NOMO-1 treated with dmso at 0.1 percent for 144 hours (cell line): ENCODE measurements around the gene THOC5.

ENCODE experiments used
- DNase-seq: peaks from one replicate; lab custom pipeline; 2025; ENCODE audit not compliant: unreplicated experiment; lab: John Stamatoyannopoulos, UW

The THOC5 gene

DNA sequence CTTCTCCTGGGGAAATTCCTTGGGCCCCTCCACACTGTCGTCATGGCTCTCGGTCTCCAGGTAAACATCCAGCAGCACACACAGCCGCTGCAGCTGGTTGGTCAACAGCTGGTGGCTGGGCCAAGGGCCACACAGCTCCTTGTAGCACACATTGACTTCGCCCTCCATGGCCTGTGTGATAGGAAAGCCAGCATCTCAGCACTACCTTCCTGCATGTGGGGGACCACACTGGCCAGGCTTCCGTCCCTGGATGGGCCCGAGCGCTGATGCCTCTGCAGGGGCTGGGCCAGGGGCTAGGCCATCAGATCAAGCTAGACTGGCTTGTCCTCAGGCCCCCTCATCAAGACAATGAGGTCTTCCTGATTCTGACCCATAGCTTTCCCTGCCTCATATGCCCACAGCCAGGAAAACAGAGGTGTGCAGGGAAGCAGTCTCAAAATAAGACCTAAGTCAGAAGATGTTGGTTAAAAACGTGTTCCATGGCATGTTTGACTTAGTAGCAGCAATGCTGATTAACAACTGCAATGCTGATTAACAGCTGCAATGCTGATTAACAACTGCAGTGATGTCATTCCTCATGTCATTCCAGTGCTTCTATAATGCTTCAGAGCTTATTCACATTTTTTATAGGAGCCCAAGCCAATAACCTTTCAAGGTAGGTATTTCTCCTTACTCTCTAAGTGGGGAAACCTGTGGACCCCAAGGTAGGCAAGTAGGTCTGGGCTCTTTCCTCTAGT is 42.3 kb downstream of the THOC5 start:
- DNase-seq: no peak

DNA sequence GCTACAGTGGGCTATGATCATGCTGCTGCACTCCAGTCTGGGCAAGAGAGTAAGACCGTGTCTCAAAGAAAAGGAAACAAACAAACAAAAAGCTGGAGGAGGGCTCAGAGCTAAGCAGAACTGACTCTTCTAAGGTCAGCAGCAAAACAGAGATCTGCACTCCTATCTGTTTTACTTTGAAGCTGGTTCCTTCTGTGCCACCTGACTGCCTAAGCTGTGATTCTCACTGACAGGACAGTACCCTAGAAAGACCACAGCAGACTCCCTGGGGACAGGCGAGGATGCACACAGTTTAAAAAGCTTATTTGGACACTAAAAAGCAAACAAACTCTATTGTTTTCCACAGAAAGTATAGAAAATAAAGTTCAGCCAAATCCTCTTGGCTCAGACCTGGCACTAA is 43.0 kb downstream of the THOC5 start:
- DNase-seq: no peak

DNA sequence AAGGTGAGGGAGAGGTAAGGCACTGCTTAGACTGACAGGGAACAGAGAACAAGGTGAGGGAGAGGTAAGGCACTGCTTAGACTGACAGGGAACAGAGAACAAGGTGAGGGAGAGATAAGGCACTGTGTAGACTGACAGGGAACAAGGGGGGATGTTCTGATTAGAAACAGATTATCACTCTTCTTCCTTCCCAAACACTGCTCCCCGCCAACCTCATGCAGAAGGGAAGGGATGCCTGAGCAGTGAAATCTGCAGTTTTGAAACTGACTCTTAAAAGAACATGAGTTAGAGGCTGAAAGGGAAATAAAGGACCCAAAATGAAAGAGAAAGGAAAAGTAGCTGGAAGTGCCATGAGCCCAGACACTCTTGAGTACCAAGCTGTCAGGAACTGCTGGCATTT is 43.7 kb downstream of the THOC5 start:
- DNase-seq: no peak

DNA sequence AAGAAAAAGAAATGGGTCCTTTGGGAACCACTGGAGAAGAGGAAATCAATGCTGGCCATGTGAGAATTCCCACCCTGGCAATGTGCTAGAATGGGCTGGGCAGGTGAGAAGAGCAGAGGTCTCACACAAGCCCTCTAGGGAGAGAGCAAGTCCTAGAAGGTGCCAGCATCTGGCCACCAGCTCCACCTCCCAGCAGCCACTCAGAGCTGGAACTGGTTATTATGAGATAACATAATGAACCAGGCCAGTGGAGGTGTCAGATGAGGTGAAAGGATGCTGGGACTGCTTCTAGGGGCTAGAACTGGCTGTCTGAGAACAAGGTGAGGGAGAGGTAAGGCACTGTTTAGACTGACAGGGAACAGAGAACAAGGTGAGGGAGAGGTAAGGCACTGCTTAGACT is 44.3 kb downstream of the THOC5 start:
- no peak for DNase-seq

DNA sequence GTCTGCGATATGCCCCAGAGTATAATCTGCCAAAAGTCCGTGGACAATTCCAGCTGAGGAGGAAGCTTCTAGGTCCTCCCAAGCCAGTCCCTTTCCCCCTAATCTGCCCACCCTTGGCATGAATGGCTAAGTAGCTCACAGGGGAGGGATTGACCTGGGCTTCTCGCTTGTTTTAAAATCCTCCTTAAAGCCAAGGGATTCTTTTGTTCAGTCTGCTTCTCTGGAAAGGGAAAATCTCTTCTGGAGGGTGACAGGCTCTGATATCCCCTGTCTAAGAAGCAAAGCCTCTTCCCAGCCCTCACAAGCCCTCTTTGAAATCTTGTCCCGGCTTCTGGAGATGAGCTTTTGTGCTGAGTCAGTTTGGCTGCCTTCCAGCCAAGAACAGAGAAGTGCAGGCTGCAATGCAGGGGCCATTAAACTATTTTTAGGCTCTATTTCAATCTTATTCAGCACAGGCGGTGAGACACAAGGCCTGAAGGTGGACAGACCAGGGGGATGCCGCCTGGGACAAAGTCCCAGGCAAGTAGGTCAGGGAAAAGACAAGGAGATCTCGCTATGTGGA is 49.7 kb downstream of the THOC5 start:
- DNase-seq: peak; percentile 25

DNA sequence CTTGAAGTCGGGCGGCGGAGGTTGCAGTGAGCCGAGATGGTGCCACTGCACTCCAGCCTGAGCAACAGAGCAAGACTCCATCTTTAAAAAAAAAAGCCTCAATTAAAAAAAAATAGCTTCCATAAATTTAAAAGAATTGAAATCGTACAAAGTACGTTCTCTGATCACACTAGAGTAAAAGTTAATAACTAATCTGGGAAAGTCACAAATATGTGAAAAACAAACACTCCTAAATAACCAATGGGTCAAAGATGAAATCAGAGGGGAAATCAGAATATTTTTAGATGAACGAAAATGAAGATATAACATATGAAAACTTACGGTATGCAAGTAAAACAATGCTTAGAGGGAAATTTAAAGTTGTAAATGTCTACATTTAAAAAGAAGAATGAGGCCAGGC is 53.7 kb downstream of the THOC5 start:
- no peak for DNase-seq

DNA sequence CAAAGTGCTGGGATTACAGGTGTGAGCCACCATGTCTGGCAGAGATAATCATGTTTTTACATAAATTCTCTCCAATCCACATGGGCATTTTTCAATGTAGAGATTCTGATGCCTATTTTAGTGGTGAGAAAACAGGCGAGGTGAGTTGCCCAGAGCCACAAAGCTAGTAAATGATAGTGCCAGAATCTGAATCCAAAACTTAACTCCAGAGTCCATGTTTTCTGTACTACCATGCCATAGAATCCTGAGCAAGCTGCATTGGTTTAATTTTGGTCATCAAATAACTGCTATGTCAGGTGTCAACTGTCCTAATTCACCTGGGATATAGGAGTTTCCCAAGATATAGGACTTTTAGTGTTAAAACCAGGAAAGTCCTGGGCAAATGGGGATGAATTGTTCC is 59.9 kb downstream of the THOC5 start:
- DNase-seq: no peak

DNA sequence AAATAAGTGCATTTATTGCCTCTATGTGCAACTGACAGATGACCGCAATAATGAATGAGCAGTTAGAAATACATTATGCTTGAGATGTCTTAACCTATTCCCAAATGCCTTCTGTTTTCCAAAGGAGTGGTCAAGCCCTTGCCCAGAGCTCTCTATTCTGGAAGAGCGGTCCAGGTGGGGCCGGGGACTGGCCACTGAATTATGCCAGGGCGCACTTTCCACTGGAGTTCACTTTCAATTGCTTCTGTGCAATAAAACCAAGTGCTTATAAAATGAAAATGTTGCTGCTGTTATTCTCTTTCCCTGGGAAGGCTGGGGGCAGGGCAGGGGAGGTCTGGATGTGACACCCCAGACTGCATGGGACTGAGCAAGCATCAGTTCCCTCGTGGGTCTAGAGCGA is 62.5 kb downstream of the THOC5 start:
- no peak for DNase-seq

DNA sequence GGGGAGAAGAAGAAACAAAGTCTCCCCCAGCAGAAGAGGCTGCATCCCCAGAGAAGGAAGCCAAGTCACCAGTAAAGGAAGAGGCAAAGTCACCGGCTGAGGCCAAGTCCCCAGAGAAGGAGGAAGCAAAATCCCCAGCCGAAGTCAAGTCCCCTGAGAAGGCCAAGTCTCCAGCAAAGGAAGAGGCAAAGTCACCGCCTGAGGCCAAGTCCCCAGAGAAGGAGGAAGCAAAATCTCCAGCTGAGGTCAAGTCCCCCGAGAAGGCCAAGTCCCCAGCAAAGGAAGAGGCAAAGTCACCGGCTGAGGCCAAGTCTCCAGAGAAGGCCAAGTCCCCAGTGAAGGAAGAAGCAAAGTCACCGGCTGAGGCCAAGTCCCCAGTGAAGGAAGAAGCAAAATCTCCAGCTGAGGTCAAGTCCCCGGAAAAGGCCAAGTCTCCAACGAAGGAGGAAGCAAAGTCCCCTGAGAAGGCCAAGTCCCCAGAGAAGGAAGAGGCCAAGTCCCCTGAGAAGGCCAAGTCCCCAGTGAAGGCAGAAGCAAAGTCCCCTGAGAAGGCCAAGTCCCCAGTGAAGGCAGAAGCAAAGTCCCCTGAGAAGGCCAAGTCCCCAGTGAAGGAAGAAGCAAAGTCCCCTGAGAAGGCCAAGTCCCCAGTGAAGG is 64.3 kb downstream of the THOC5 start:
- peak; percentile 57 for DNase-seq

DNA sequence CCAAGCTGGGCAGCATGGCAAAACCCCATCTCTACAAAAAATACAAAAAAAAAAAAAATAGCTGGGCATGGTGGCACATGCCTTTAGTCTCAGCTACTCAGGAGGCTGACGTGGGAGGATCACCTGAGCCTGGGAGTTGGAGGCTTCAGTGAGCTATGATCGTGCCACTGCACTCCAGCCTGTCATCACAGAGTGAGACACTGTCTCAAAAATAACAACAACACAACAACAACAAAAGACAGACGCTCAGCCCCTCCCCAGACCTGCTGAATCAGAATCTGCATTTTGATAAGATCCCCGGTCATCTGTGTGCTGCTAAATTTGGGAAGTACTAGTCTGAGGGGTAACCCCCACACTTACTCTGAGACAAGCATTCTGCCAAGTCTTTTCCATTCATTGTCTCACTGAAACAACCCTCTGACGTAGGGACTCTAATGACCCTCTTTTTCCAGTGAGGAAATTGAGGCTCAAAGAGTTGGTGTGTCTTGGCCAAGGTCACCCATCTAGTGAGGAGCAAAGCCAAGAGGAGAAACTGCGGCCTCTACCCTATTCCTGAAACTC is 66.1 kb downstream of the THOC5 start:
- no peak for DNase-seq

DNA sequence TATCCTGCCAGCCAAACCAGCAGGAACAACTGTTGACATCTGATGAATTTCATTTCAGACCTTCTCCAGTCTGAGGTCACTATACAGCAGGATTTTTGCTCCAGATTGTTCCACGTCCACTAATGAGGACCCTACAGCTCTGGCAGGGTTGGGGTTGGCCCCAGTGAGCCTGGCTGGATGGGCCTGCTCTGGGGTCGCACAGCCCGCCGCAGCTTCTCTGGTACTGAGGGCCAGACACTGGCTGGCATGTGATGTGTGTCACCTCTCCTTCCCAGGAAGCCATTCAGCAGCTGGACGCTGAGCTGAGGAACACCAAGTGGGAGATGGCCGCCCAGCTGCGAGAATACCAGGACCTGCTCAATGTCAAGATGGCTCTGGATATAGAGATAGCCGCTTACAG is 68.1 kb downstream of the THOC5 start:
- DNase-seq: no peak

DNA sequence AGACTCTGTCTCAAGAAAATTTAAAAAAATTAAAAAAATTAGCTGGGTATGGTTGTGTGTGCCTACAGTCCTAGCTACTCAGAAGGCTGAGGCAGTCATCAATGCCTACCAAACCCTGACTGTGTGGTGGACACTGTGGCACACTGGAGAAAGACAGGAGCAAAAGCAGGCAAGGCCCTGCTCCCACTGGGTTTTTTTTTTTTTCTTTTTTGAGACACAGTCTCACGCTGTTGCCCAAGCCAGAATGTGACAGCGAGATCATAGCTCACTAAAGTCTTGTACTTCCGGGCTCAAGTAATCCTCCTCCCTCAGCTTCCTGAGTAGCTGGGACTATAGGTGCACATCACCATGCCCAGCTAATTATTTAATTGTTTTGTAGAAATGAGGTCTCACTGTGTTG is 68.9 kb downstream of the THOC5 start:
- no peak for DNase-seq

DNA sequence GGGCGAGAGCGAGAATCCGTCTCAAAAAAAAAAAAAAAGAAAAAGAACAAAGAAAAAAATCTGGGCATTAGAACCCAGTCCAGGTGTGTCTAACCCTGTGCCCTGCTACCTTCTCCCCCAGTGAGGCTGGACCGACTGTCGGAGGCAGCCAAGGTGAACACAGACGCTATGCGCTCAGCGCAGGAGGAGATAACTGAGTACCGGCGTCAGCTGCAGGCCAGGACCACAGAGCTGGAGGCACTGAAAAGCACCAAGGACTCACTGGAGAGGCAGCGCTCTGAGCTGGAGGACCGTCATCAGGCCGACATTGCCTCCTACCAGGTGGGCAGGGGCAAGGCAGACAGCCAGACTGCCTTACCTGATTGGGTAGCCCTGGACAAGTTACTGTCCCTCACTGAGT is 70.3 kb downstream of the THOC5 start:
- DNase-seq: no peak

DNA sequence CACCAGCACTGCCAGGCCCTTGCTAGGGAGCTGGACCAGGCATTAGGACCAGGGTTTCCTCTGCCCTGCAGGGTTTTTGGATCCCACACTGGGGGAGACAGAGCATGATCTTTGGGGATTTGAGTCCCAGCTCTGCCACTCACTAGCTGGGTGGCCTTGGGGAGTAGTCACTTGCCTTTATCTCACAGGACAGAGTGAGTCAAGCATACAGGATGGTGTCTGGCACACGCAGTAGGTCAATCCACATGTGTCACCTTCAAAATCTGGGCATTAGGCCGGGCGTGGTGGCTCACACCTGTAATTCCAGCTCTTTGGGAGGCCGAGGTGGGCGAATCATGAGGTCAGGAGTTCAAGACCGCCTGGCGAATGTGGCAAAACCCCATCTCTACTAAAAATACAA is 70.8 kb downstream of the THOC5 start:
- DNase-seq: no peak

DNA sequence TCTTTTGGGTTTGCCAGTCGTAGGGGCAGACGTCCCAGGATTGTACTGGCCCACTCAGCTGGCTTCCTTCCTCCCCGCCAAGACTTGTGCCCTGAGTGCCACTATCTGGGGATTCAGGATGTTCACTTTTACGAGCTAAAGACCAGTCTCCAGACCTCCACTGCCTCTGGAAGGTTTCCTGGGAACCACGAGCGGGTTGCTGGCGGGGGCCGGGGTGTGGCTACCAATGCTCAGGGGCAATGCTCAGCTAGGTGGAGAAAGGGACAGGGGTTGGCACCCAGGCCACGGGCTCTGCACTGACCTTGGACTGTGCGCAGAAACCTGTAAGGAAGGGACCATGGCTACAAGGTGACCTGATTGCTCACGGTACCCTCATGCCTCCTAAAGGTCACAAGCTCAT is 71.3 kb downstream of the THOC5 start:
- no peak for DNase-seq

DNA sequence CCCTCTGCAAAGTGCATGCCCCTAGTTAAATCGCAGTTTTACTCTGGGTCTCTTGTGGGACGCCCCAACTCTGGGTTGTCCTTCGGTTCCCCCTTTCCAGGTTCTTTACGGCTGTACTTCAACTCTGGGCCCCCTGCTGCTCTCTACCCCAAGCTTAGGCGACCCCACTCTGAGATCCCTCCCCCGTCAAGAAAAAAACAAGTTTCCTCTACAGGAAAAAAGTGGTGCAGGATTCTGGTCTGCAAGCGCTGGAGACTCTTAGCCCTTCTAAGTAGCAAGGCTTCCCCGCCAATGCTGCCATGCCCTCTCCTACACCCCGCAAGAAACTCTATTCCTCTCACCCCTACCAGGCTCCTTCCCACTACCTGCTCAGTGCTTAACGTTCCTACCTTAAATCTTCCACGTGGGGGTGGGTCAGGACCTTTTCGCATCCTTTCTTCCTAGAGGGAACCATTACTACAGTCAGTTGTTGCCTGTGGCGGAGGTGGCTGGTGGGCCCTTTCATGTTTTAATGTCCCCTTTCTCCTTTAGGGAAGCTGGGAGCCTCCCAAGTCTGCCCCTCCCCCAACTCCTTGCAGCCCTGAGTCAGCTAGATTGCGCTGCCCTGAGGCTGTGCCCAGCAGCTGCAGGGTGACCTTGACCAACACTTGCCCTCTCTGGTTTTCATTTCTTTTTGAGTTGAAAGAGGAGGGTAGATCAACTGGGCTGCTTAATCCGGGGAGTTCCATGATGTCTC is 72.1 kb downstream of the THOC5 start:
- no peak for DNase-seq

DNA sequence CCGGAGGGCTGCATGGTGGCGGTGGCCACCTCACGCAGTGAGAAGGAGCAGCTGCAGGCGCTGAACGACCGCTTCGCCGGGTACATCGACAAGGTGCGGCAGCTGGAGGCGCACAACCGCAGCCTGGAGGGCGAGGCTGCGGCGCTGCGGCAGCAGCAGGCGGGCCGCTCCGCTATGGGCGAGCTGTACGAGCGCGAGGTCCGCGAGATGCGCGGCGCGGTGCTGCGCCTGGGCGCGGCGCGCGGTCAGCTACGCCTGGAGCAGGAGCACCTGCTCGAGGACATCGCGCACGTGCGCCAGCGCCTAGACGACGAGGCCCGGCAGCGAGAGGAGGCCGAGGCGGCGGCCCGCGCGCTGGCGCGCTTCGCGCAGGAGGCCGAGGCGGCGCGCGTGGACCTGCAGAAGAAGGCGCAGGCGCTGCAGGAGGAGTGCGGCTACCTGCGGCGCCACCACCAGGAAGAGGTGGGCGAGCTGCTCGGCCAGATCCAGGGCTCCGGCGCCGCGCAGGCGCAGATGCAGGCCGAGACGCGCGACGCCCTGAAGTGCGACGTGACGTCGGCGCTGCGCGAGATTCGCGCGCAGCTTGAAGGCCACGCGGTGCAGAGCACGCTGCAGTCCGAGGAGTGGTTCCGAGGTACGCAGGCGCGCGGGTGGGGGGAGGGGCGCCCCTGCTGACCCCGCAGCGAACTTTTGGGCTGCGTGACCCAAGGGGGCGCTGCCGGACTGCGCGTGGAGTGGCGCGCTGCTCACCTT is 72.9 kb downstream of the THOC5 start:
- peak; percentile 37 for DNase-seq

DNA sequence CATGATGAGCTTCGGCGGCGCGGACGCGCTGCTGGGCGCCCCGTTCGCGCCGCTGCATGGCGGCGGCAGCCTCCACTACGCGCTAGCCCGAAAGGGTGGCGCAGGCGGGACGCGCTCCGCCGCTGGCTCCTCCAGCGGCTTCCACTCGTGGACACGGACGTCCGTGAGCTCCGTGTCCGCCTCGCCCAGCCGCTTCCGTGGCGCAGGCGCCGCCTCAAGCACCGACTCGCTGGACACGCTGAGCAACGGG is 73.4 kb downstream of the THOC5 start:
- DNase-seq: no peak

DNA sequence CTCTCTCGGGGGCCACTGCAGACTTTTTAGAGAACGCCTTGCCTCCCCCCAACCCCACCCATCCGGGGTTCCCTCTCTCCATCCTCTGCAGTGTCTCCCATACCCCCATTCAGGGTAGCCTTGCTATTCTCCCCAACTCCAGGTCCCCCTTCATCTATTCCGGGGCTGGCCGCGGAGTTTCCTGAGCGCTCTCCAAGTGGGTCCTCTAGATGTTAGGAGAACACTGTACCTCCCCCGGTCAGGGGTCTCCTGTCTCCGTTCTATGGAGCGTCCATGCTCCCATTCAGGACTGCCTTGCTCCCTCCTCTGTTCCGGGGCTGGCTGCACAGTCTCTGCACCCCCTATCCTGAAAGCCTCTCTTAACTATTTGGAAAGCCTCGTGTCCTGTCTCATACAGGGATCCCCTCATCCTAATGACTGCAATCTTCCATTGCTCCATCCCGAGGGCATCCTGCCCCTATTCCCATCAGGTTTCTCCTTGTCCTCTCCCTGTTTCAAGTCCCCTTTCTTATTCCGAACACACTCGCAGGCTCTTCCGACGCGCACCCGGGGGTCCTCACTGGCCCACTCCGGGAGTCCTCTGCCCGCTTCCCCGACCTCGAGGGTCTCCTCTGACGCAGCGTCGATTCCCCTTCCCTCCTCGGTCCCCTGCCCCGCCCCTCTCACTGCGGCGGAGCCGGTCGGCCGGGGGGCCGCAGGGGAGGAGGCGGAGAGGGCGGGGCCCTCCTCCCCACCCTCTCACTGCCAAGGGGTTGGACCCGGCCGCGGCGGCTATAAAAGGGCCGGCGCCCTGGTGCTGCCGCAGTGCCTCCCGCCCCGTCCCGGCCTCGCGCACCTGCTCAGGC is 73.9 kb downstream of the THOC5 start, which contains the start of gene NEFH:
Gene NEFH, plus strand, starts transcription at position 802 of the 845 bp plus-strand sequence. CDS start 45 bp downstream, outside the sequence.
- DNase-seq: no peak
